AG04450 (cell line): ENCODE results near the gene ECEL1. TPM values are rescaled to one million over a fixed set of nuclear protein-coding genes. Genes with fewer than 3 reads are reported as not detected.

ENCODE experiments used
- CTCF ChIA-PET: fragments of 300-600, 350-600 bp; formaldehyde crosslinking; extraction: SDS; loops from one replicate; lab custom pipeline; 2022; ENCODE audit warnings: antibody characterized with exemption, inconsistent platforms; lab: Charles Lee
- POLR2A ChIA-PET: fragments of 350-600 bp; formaldehyde crosslinking; extraction: SDS; loops from one replicate; lab custom pipeline; 2021; ENCODE audit warnings: antibody characterized with exemption, inconsistent platforms; lab: Yijun Ruan, JAX
- DNase-seq: peaks from one replicate; pipeline ENCODE4 v3.0.0-alpha.2; 2011; ENCODE audit warnings: low read depth, low spot score
- H3K27ac ChIP-seq: one replicate; pipeline ENCODE4 v1.5.1; 2012; ENCODE audit warnings: low read depth, low read length, control low read depth
- H3K27me3 ChIP-seq: one replicate; pipeline ENCODE4 v1.6.0; 2012; ENCODE audit warnings: low read length; ENCODE audit not compliant: control insufficient read depth, insufficient read depth
- H3K4me3 ChIP-seq: 2 replicates; pipeline ENCODE4 v1.5.1; 2011; ENCODE audit warnings: mild to moderate bottlenecking, low read depth, low read length, control low read depth
- H3K9me3 ChIP-seq: 2 replicates; pipeline ENCODE4 v1.5.1; 2012; ENCODE audit warnings: low read length; ENCODE audit not compliant: control insufficient read depth, insufficient read depth
- CTCF ChIP-seq: IDR thresholded peaks from 2 replicates; pipeline ENCODE4 v1.5.1; 2011; ENCODE audit warnings: low read depth, low read length, control low read depth, inconsistent platforms
- polyA plus RNA-seq: library from polyadenylated mRNA; depleted of rRNA; stranded (reverse); fragments of >200 nt; gene quantifications from 2 replicates; pipeline ENCODE4 v1.2.3, GENCODE V29; 2011

The ECEL1 gene
- polyA plus RNA-seq, 1 experiment = not detected

- peak; percentile 50 for TF ChIP-seq CTCF
- H3K27ac ChIP-seq = no peak overlapping the region
- POLR2A ChIA-PET = no interaction called here
- no peak for DNase-seq
- CTCF ChIA-PET = interaction anchor here (0.8 to 2.9 kb wide), 9 partner anchors 10 to 622 kb away, joined by 3 to 12 read pairs (median 4); partner anchors contain the start of gene ALPI
- no peak overlapping the region for H3K4me3 ChIP-seq
- peaks cover 59% of the 10 kb centered on the region for H3K27me3 ChIP-seq
- no peaks in the 10 kb centered on the region for H3K9me3 ChIP-seq
Observed at GRCh38 chr2:232521959-232522622, 34.5 kb upstream of the ECEL1 start.

GRCh38 chr2:232521098-232521497, 33.5 kb upstream of the ECEL1 start:
- Histone ChIP-seq H3K4me3 (no peak overlapping the region), H3K27ac (no peak overlapping the region), H3K27me3 (peaks cover 59% of the 10 kb centered on the region), H3K9me3 (no peaks in the 10 kb centered on the region)
- POLR2A ChIA-PET = no interaction called here
- DNase-seq = no peak
- CTCF ChIA-PET = interaction anchor here (0.8 to 2.9 kb wide), 4 partner anchors 10 to 621 kb away, joined by 4 to 12 read pairs (median 8); no protein-coding TSS in a partner anchor
- TF ChIP-seq CTCF = no peak

GRCh38 chr2:232520489-232520888, 32.9 kb upstream of the ECEL1 start:
- Histone ChIP-seq H3K9me3 (no peaks in the 10 kb centered on the region), H3K4me3 (no peak overlapping the region), H3K27ac (no peak overlapping the region), H3K27me3 (peaks cover 56% of the 10 kb centered on the region)
- ChIA-PET CTCF (interaction anchor here (1.5 to 2.9 kb wide), 3 partner anchors 18 to 620 kb away, joined by 4 to 12 read pairs (median 9); no protein-coding TSS in a partner anchor), POLR2A (no interaction called here)
- TF ChIP-seq CTCF = no peak
- DNase-seq = no peak

GRCh38 chr2:232519581-232520438, 32.2 kb upstream of the ECEL1 start, which contains the start of gene PRSS56:
TSS of gene PRSS56 (plus strand) at chr2:232520388. CDS start at chr2:232520599, 211 bp downstream.
- CTCF ChIA-PET = interaction anchor here (2.9 kb wide), 1 partner anchor 73 kb away, joined by 12 read pairs; no protein-coding TSS in a partner anchor
- POLR2A ChIA-PET = interaction anchor here (0.6 kb wide), 1 partner anchor 709 kb away, joined by 4 read pairs; no protein-coding TSS in a partner anchor
- H3K27me3 ChIP-seq = peaks cover 52% of the 10 kb centered on the region

More at GRCh38 chr2:232519581-232520438, 32.2 kb upstream of the ECEL1 start, which contains the start of gene PRSS56:
- no peak for TF ChIP-seq CTCF
- no peak within 1 kb of the TSS for H3K27ac ChIP-seq
- no peak within 1 kb of the TSS for H3K4me3 ChIP-seq
- DNase-seq = no peak
- H3K9me3 ChIP-seq = no peaks in the 10 kb centered on the region
